ENCODE data around the gene AREL1.

- TF ChIP-seq, protein P1, sequence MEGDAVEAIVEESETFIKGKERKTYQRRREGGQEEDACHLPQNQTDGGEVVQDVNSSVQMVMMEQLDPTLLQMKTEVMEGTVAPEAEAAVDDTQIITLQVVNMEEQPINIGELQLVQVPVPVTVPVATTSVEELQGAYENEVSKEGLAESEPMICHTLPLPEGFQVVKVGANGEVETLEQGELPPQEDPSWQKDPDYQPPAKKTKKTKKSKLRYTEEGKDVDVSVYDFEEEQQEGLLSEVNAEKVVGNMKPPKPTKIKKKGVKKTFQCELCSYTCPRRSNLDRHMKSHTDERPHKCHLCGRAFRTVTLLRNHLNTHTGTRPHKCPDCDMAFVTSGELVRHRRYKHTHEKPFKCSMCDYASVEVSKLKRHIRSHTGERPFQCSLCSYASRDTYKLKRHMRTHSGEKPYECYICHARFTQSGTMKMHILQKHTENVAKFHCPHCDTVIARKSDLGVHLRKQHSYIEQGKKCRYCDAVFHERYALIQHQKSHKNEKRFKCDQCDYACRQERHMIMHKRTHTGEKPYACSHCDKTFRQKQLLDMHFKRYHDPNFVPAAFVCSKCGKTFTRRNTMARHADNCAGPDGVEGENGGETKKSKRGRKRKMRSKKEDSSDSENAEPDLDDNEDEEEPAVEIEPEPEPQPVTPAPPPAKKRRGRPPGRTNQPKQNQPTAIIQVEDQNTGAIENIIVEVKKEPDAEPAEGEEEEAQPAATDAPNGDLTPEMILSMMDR (conservative IDR thresholded peaks at IDR 0.05) = no peak
- TF ChIP-seq ZFX (IDR thresholded peaks at IDR 0.05) = no peak
These were observed 27.8 kb downstream of the AREL1 start for GRCh38 chr14:74685056-74685455.

Measured in C4-2B (cell line).